HepG2 (cell line): ENCODE results near the gene PYGO2. TPM values are rescaled to one million over a fixed set of nuclear protein-coding genes. Genes with fewer than 3 reads are reported as not detected.
A peak's percentile ranks its signal among the peaks of the same experiment; 100 is the strongest.

Source experiments
- CBX5 ChIP-seq: sonication (generic); formaldehyde crosslinking; IDR thresholded peaks from 2 replicates; pipeline ENCODE4 v1.4.0; 2020; ENCODE audit warnings: missing genetic modification reagents, borderline replicate concordance
- CSRNP2 ChIP-seq: sonication (generic); formaldehyde crosslinking; conservative IDR thresholded peaks from 2 replicates; pipeline ENCODE4 v1.8.0; 2022; ENCODE audit warnings: low read depth, missing genetic modification reagents
- KAT7 ChIP-seq: IDR thresholded peaks from 2 replicates; pipeline ENCODE4 v1.6.1; 2018; ENCODE audit warnings: borderline replicate concordance, missing compliant biosample characterization
- NBN ChIP-seq: fragments of 450-650 bp; conservative IDR thresholded peaks from 2 replicates; pipeline ENCODE4 v1.6.1; 2017
- NCOA1 ChIP-seq: sonication (generic); formaldehyde crosslinking; IDR thresholded peaks from 2 replicates; pipeline ENCODE4 v1.9.0; 2021; ENCODE audit warnings: missing genetic modification reagents
- SRSF9 ChIP-seq: fragments of 200-400 bp; formaldehyde crosslinking; IDR thresholded peaks from 2 replicates; pipeline ENCODE4 v1.6.1; 2018; ENCODE audit warnings: borderline replicate concordance, mild to moderate bottlenecking, low read depth, low read length; ENCODE audit not compliant: insufficient read depth, poor library complexity, severe bottlenecking
- ZBTB40 ChIP-seq, 2 experiments: fragments of 450-650 bp in 1 of 2; sonication (generic) in 1 of 2; formaldehyde crosslinking in 1 of 2; IDR thresholded peaks; 2 replicates each; pipeline versions ENCODE4 v1.6.1 to v1.8.0; 2016 to 2022; ENCODE audit warnings: antibody characterized with exemption in 1 of 2, mild to moderate bottlenecking in 1 of 2, missing genetic modification reagents in 1 of 2
- ZNF160 ChIP-seq: sonication (generic); formaldehyde crosslinking; IDR thresholded peaks from 2 replicates; pipeline ENCODE4 v1.8.0; 2022; ENCODE audit warnings: mild to moderate bottlenecking, inconsistent platforms, missing genetic modification reagents
- ZNF232 ChIP-seq: sonication (generic); formaldehyde crosslinking; IDR thresholded peaks from 2 replicates; pipeline ENCODE4 v1.4.0; 2020; ENCODE audit warnings: missing genetic modification reagents, borderline replicate concordance
- ZNF468 ChIP-seq: sonication (generic); formaldehyde crosslinking; IDR thresholded peaks from 2 replicates; pipeline ENCODE4 v1.8.0; 2022; ENCODE audit warnings: mild to moderate bottlenecking, moderate library complexity, missing genetic modification reagents
- polyA plus RNA-seq, 8 experiments: library from polyadenylated mRNA; depleted of rRNA in 3 of 8; stranded (reverse) in 7 of 8; unstranded in 1 of 8; fragments of >200 nt; fragmentation: Illumina TruSeq in 4 of 8; extraction: Trizol in 4 of 8; gene quantifications; 2 replicates each; pipeline versions ENCODE4 v1.2.1 to v1.2.3, GENCODE V29; 2011 to 2016; ENCODE audit warnings: low read depth in 4 of 8, missing spikeins in 1 of 8, mixed read lengths in 1 of 8; ENCODE audit not compliant: insufficient read depth in 1 of 8
- total RNA-seq, 5 experiments: library from RNA; depleted of rRNA; stranded (reverse); fragments of >200 nt; fragmentation: Illumina TruSeq; extraction: Trizol; gene quantifications; 2 replicates each; pipeline ENCODE4 v1.2.3, GENCODE V29; 2016; ENCODE audit warnings: low read depth in 1 of 5
- TF ChIP-seq, protein P1 (sequence below), 2 experiments: sonication (generic) in 1 of 2; formaldehyde crosslinking in 1 of 2; IDR thresholded peaks; 2 replicates each; pipeline versions ENCODE4 v1.4.0 to v1.6.1; 2018 to 2020; ENCODE audit warnings: missing genetic modification reagents in 2 of 2, borderline replicate concordance in 1 of 2, low read depth in 1 of 2, mild to moderate bottlenecking in 1 of 2, missing biosample characterization in 1 of 2
- TF ChIP-seq, protein P2 (sequence below): sonication (generic); formaldehyde crosslinking; IDR thresholded peaks from 2 replicates; pipeline ENCODE4 v1.4.0; 2020; ENCODE audit warnings: missing genetic modification reagents

PYGO2 gene
- total and polyA plus RNA-seq, 2 of the 13 experiments (the other 11 are each of a cell fraction or from before 2014, with no cell fraction given): 20.3 to 21.8 TPM

- TF ChIP-seq CBX5 (CRISPR knock-in tag) (no peak), NBN (no peak), NCOA1 (CRISPR knock-in tag) (no peak), KAT7 (CRISPR knock-in tag) (0 out of 2 replicates have a peak, but pooled peaks have one; percentile 34), CSRNP2 (CRISPR knock-in tag) (no peak), ZNF232 (CRISPR knock-in tag) (peak; percentile 42; the same call in 1 of the 2 replicates), ZNF160 (CRISPR knock-in tag) (no peak), SRSF9 (no peak), ZNF468 (CRISPR knock-in tag) (no peak), ZBTB40 (IDR thresholded peaks at IDR 0.05) (peak; percentile 73), ZBTB40 (CRISPR knock-in tag; IDR thresholded peaks at IDR 0.05) (no peak)
- TF ChIP-seq, protein P1, sequence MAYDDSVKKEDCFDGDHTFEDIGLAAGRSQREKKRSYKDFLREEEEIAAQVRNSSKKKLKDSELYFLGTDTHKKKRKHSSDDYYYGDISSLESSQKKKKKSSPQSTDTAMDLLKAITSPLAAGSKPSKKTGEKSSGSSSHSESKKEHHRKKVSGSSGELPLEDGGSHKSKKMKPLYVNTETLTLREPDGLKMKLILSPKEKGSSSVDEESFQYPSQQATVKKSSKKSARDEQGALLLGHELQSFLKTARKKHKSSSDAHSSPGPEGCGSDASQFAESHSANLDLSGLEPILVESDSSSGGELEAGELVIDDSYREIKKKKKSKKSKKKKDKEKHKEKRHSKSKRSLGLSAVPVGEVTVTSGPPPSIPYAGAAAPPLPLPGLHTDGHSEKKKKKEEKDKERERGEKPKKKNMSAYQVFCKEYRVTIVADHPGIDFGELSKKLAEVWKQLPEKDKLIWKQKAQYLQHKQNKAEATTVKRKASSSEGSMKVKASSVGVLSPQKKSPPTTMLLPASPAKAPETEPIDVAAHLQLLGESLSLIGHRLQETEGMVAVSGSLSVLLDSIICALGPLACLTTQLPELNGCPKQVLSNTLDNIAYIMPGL (CRISPR knock-in tag; IDR thresholded peaks at IDR 0.05; ENCODE audit: borderline replicate concordance in 1 of 2, low read depth in 1 of 2): 0 out of 4 replicates have a peak, but pooled peaks of 1 of the 2 experiments have one; percentile 25
- TF ChIP-seq, protein P2, sequence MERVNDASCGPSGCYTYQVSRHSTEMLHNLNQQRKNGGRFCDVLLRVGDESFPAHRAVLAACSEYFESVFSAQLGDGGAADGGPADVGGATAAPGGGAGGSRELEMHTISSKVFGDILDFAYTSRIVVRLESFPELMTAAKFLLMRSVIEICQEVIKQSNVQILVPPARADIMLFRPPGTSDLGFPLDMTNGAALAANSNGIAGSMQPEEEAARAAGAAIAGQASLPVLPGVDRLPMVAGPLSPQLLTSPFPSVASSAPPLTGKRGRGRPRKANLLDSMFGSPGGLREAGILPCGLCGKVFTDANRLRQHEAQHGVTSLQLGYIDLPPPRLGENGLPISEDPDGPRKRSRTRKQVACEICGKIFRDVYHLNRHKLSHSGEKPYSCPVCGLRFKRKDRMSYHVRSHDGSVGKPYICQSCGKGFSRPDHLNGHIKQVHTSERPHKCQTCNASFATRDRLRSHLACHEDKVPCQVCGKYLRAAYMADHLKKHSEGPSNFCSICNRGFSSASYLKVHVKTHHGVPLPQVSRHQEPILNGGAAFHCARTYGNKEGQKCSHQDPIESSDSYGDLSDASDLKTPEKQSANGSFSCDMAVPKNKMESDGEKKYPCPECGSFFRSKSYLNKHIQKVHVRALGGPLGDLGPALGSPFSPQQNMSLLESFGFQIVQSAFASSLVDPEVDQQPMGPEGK (CRISPR knock-in tag): peak; percentile 38; the same call in 1 of the 2 replicates
Observed at GRCh38 chr1:154982897-154983648, 21.5 kb upstream of the PYGO2 start, which contains the start of gene FLAD1 (continued).
